ENCODE results near the gene AGAP1.

DNA sequence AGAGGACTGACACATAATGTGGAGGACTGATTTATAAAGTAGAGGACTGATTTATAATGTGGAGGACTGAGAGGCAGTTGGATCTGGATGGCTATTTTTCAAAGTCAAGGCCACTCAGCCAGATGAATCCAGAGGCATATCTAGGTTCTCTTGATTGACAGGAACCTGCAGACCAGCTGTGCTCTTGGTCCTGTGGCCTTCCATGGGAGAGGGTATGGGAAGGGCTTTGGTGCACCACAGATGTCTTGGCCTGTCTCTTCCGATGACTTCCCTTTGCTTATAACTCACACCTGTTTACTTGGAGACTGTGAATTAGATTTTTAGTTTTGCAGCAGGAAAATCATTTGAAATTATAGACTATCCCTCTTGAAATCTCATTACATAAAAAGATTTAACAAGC is 32.3 kb downstream of the AGAP1 start:
- TF ChIP-seq, protein P1, sequence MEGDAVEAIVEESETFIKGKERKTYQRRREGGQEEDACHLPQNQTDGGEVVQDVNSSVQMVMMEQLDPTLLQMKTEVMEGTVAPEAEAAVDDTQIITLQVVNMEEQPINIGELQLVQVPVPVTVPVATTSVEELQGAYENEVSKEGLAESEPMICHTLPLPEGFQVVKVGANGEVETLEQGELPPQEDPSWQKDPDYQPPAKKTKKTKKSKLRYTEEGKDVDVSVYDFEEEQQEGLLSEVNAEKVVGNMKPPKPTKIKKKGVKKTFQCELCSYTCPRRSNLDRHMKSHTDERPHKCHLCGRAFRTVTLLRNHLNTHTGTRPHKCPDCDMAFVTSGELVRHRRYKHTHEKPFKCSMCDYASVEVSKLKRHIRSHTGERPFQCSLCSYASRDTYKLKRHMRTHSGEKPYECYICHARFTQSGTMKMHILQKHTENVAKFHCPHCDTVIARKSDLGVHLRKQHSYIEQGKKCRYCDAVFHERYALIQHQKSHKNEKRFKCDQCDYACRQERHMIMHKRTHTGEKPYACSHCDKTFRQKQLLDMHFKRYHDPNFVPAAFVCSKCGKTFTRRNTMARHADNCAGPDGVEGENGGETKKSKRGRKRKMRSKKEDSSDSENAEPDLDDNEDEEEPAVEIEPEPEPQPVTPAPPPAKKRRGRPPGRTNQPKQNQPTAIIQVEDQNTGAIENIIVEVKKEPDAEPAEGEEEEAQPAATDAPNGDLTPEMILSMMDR (IDR thresholded peaks at IDR 0.05) = no peak
- no peak for TF ChIP-seq POLR2AphosphoS5 (IDR thresholded peaks at IDR 0.05)

All from sigmoid colon (tissue), 4 donors.